Measurements from ENCODE around the gene SLFN12.
A peak's percentile ranks its signal among the peaks of the same experiment; 100 is the strongest.
"Not testable (repeated sequence)": the region's sequence is repeated elsewhere in the genome, so short reads cannot be mapped to it uniquely, and the experiment has no call there.

Gene SLFN12

DNA sequence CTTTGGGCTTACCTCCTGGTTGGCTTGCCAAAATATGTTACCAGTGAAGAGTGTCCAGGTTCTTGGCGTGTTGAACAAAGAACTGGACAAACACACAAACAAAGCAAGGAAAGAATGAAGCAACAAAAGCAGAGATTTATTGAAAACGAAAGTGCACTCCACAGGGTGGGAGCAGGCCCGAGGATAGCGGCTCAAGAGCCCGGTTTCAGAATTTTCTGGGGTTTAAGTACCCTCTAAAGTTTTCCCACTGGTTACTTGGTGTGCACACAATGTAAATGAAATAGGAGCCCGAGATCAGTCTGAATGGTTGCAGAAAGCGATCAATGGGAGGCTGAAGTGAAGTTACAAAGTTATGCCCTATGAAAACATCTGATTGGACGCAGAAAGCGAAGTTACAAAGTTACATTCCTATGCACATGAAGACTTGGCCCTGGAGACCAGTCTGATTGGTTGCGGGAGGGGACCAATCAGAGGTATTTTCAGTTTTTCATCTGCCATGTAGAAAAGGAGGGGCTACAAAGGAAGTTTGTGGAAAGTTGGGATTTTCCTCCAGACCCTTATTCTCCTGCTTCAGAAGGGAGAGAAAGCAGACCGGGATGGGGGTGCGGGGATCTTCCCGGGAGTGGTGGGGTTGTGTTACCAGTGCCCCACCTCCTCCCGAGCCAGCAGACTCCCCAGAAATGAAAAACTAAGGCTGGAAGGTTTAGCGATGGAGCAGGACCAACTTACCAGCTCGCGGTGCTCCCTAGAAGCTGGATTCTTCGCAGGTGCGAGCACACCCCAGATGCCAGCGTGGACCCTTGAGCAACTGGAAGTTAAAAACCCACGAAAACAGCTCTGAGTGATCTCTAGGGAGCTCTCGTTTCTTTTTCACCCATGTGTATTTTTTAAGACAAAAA is at the start of gene SLFN12:
Gene SLFN12 (minus strand): TSS at position 325 of the 899 bp plus-strand sequence. CDS start 9,472 bp downstream, outside the sequence.
- DNase-seq (ENCODE audit: low spot score) = peak; percentile 87

DNA sequence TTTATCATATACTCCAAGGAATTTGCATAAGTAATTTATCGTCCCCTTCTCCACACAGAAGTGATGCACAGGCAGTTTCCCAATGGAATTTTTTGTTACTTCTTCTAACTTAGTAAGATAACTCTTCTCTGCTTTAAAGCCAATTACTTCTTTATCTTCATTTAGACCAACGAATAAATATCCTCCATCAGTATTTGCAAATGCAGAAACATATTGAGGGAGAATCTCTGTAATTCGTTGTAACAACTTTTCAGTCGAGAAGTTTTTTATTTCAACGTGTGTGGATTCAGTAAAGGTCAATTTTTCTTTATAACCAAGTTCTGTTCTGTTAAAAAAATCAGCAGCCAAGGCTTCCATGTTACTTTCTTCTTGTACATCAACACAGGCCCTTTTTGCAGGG is 47.0 kb upstream of the SLFN12 start:
- no peak for DNase-seq (ENCODE audit: low spot score)

DNA sequence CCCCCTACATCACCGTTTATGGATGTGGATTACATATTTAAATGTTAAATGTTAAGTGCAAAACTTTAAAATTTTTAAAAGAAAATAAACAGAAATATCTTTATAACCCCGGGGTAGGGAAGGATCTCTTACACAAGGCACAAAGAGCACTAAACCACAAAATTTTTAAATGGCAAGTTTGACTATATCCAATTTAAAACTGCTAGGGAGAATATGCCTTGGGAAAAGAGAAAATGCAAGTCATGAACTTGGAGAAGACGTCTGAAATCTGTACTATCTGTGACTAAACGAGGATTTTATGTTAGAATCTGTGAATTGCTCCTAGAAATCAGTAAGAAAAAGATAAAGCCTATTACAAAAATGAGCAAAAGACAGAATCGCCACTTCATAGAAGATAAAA is 44.9 kb upstream of the SLFN12 start:
- DNase-seq (ENCODE audit: low spot score) = no peak

DNA sequence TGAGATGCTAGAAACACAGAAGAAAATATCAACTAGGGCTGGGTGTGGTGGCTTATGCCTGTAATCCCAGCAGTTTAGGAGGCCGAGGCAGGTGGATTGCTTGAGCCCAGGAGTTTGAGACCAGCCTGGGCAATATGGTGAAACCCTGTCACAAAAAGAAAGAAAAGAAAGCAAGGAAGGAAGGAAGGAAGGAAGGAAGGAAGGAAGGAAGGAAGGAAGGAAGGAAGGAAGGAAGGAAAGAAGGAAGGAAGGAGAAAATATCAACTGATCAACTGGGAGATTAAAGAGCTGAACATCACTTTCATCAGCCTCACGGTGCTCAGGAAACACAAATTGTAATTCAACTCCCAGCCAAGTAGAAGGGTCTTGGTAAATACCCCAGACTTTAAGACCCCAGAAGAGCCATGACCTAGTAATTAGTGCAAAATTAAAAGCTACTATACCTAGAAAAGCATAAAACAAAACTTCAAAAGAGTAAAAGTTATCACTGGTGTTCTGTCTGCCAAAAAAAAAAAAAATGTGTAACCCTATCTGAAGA is 44.1 kb upstream of the SLFN12 start:
- DNase-seq (ENCODE audit: low spot score) = no peak

DNA sequence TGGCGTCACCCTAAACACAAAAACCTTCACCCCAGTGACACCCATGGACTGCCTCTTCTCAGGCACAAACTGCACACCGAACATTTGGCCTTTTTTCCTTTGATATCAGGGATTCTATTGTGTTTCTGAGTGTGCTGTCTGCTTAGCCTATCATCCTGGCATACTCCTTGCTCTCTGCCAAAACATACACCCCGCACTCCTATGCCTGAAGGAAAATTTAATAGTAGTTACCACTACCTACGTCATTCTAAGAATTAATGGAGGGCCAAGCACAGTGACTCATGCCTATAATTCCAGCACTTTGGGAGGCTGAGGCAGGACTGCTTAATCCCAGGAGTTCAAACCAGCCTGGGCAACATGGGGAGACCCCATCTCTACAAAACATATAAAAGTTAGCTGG is 36.2 kb upstream of the SLFN12 start:
- DNase-seq (ENCODE audit: low spot score) = no peak

DNA sequence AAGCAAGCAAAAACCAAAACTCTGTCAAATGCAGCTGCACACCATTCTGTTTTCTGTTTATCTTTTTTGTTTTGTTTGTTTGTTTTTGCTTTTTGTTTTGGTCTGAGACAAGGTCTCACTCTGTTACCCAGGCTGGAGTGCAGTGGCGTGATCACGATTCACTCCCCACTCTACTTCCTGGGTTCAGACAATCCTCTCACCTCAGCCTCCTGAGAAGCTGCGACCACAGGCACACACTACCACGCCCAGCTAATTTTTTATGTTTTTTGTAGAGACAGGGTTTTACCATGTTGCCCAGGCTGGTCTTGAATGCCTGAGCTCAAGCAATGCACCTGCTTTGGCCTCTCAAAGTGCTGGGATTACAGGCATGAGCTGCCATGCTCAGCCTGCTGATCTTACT is 35.5 kb upstream of the SLFN12 start:
- DNase-seq (ENCODE audit: low spot score) = no peak

DNA sequence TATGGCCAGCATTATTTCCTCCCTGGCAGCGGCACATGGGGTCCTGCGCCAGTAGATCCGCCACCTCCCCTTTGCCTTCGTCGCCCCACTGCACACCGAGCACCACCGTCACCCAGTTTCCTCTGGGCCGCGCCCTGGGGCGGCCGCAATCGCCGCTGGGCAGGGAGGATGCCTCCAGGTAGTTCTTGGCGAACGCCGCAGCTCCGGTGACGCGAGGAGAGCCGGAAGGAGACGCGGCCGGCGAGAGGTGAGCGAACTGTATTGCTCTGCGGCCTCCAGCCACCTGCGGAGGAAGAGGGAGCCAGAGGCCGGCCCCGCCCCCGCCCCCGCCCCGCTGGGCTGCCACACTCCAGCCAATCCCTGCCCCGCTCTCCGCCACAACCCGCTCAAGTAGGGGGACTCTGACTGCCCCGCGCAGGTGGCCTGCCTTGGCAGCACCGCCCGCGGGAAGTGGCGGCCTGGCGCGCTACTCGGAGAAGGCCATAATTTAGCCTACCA is 28.1 kb upstream of the SLFN12 start:
- peak; percentile 82 for DNase-seq (ENCODE audit: low spot score)

DNA sequence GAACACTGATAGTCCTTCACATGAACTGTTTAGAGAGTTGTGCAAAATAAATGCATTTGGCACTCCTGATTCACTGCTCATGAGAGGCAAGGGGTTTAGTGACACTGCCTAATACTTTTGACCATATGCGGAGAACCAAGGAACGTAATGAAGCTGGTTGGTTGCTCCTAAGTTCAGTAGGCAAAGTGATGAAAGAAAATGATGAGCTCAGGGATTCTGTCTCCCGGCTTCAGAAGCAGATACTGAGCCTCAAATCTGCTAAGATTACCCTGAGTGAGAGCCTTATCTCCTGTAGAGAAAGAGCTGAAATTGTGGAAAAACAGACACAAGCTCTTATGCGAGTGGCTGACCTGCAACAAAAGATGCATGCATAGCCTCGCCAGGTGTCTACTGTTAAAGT is 21.7 kb upstream of the SLFN12 start:
- not testable (repeated sequence) for DNase-seq (ENCODE audit: low spot score)

DNA sequence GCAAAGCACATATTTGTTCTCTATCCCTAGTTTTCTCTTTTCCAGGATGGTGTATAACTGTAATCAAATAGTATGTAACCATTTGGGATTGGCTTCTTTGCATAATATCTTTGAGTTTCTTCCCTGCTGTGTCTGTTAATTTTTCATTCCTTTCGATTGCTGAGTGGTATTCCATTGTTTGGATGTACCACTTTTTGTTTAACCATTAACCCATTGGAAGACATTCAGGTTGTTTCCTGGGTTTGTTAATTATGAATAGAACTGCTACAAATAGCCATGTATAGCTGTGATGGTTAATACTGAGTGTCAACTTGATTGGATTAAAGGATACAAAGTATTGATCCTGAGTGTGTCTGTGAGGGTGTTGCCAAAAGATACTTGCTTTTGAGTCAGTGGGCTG is 20.9 kb upstream of the SLFN12 start:
- DNase-seq (ENCODE audit: low spot score) = peak; percentile 35

DNA sequence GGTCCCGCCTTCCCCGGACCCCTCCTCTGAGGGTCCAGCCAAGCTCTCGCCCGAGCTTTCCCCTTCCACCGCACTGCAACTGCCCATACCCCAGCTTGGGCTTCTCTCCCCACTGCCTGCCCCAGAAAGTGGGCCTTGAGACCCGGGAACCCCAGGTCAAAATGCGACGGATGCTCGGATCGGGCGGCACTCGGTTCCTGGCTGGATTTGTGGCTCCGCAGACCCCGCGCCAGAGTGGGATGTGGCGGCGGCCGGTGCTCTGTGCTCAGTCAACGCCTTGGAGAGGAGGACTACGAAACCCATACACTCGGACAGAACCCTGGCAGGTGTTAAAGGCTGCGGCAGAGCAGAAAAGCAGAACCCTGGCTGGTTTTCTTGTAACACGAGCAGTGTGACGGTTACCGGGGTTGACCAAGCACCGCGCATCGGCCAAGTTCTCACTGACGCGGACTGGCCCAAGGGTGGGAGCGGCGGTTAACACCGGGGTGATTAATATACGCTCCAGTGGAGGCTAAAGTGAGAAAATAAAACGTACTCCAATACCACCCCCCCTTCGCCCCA is 17.2 kb upstream of the SLFN12 start:
- peak; percentile 28 for DNase-seq (ENCODE audit: low spot score)

DNA sequence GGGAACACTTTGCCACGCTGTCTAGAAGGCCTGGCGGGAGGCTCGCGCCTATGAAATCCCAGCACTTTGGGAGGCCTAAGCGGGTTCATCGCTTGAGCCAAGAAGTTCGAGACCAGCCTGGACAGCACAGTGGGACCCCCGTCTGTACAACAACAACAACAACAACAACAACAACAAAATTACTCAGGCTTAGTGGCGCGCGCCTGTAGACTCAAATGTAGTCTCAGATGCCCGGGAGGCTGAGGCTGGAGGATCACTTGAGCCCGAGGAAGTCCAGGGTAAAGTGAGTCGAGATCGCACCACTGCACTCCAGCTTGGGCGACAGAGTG is 16.6 kb upstream of the SLFN12 start:
- no peak for DNase-seq (ENCODE audit: low spot score)

DNA sequence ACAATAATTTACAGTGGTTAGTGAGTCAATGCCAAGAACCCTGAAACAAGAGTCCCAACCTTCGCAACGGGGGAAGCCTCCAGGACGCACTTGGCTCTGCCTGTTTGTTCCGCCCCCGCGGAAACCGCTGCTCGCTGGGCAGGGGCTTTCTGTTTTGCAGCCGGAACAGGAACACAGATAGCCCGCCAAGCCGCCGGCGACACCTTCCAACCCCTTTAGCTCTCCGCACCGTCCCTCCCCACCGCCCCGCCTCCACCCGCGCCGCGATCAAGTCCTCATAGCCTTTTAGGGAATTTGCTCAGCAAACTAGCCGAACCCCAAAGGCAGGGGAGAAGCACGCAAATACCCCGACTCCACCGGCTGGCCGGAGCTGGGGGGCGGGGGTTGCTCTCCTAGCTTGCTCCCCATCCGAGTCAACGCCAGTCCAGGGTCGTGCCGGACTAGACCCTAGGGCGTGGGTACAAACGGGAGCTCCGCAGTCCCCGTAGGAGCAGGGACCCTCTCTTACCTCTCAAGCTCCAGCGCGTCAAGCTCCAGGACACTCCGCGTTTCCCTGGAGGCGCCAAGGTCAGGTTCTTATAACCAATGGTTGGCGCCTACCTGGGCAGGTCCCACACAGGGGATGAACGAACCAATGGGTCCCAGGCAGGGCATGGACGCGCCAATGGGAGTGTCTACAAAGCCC is 16.1 kb upstream of the SLFN12 start, which contains the start of gene SLFN13:
Gene SLFN13 (minus strand): TSS at position 553 of the 685 bp plus-strand sequence. CDS start 3,086 bp downstream, outside the sequence.
- DNase-seq (ENCODE audit: low spot score) = peak; percentile 88

DNA sequence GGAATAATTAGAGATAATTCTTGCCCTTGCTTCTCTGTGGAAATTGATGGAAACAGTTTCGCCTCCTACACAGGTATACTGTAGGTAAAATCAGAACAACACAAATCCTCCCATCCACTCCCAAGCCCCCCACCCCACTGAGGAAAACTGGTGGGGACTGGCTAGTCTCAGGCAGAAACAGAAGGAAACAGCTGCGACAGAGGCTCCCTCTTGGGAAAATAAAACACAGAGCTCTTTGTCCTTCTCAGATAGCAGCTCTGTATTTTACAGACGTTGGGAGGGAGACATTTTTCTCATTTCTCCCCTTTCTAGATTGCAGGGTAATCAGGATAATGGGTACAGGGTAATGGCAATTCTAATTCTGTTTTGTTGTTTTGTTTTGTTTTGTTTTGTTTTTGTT is 15.2 kb upstream of the SLFN12 start:
- no peak for DNase-seq (ENCODE audit: low spot score)

DNA sequence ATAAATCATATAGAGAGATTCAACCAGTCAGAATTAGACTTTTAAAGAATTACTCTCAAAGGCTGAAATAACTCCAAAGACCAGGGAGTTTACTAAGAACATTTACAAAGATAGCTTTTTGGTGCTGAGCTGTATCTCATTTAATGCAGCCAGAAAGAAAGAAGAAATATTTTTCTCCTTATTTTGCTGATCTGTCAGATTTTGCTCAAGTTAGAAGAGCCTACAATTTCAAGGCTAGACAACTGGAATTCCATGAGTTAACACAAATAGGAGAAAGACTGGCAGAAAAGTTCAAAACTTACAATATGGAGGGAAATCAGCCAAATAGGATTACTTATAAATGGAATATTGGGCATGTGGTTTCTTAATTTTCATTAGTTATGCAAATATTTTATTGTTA is 6.1 kb upstream of the SLFN12 start:
- no peak for DNase-seq (ENCODE audit: low spot score)

DNA sequence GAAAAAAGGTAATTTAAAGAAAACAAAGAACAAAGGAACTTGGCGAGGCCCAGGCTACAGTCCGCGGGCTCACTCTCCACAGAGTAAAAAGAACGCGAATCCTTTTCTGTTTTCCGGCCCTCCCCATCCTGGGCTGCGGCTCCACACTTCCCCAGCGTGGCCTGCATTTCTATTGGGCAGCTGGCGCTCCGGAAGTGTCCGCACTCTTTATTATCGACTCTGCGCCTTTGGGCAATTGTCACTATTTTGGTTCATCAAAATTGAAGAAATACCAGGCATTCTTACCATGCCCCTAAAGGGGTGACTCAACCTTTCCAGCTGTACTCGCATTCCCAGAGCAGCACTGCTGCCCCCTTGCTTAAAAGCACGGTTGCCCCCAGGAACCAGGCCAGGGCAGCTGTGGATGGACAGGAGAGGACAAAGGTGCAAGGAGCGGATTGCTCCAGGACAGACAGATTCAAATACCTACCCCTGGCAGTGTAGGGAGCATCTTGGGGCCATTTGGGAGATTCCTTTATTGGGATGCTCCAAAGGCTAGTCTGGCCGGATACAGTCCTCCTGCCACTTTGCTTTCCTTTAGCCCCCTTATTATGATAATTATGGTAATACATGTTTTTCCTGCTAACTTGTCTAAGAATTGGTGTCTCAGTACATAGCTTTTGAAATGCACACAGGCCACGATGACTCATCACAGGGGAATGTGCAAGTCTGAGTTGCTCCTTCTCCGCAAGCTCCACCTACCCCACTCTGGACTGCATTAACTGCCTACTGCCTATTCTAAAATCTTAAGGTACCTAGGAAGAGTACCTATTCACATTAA is 985 bp upstream of the SLFN12 start:
- DNase-seq (ENCODE audit: low spot score) = peak; percentile 98

DNA sequence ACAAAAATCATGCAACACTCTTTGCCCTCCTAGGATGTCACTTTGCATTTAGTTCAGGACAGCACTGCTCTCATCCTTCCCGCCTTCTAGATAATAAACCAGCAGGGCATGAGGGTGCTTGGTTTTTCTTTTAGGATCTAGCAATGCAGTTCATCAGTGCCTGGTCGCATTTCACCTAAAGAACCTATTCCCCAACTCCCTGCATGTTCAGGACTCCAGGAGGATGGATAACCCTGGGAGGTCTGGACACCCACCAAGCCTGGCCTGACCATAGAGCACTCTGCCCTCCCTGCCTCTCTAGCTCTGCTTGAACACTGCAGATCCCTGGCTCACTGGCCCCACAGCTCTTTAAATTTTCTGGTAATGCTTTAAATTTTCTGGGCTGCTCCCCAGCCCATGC is 2.6 kb downstream of the SLFN12 start:
- DNase-seq (ENCODE audit: low spot score) = no peak

DNA sequence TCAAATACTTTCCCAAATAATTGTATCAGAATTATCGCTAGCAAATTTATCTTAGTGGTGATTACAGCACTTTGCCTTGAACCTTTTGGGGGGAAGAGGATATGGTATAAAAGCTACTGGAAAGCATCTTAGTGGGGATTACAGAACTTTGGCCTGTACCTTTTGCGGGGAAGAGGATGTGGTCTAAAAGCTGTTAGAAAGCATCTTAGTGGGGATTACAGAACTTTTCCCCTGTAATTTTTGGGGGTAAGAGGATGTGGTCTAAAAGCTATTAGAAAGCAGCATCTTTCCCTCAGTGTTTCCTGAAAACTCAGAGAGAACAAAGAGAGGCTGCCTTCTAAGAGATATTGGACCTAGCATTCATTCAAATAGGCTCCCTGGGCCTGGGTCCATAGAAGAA is 4.1 kb downstream of the SLFN12 start:
- DNase-seq (ENCODE audit: low spot score) = no peak

DNA sequence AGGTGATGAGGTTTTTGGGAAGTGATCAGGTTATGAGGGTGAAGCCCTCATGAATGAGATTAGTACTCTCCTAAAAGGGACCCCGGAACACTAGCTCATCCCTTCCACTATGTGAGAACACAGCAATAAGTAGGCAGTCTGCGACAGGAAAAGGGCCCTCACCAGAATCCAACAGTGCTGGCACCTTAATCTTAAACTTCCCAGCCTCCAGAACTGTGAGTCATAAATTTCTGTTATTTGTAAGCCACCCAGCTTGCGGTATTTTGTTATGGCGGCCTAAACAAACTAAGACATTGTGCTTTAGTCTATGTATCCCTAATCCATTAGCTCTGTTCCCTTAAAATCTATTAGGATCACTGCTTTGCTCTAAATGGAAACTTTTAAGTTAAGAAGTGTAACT is 8.5 kb downstream of the SLFN12 start:
- no peak for DNase-seq (ENCODE audit: low spot score)

DNA sequence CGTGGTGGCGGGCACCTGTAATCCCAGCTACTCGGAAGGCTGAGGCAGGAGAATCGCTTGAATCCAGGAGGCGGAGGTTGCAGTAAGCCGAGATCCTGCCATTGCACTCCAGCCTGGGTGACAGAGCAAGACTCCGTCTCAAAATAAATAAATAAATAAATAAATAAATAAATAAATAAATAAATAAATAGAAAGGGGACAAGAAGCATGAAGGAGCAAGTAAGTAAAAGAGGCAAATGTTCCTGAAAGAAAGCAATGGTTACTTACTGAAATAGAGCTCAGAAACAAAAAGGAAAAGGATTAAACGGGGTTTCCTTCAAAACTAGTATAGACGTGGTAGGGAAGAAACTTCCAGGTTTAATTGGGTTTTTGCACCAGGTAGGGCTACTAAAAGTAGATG is 11.2 kb downstream of the SLFN12 start:
- not testable (repeated sequence) for DNase-seq (ENCODE audit: low spot score)

DNA sequence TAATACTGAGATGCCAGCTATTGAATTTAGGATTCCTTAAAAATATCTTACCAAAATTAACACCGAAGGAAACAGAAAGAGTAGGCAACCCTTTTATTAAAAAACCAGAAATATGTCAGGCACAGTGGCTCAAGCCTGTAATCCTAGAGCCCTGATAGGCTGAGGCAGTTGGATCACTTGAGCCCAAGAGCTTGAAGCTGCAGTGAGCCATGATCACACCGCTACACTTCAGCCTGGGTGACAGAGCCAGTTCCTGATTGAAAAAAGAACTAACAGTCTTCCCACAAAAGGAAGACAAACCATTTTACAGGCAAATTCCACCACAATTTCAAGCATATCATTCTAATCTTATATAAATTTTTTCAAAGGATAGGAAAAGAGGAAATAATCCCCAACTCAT is 15.6 kb downstream of the SLFN12 start:
- DNase-seq (ENCODE audit: low spot score) = no peak

DNA sequence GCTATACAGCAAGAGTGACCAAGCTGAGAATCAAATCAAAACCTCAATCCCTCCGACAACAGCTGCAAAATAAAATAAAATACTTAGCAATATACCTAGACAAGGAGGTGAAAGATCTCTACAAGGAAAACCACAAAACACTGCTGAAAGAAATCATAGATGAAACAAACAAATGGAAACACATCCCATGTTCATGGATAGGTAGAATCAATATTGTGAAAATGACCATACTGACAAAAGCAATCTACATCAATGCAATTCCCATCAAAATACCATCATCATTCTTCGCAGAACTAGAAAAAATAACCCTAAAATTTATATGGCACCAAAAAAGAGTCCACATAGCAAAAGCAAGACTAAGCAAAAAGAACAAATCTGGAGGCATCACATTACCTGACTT is 17.6 kb downstream of the SLFN12 start:
- not testable (repeated sequence) for DNase-seq (ENCODE audit: low spot score)

DNA sequence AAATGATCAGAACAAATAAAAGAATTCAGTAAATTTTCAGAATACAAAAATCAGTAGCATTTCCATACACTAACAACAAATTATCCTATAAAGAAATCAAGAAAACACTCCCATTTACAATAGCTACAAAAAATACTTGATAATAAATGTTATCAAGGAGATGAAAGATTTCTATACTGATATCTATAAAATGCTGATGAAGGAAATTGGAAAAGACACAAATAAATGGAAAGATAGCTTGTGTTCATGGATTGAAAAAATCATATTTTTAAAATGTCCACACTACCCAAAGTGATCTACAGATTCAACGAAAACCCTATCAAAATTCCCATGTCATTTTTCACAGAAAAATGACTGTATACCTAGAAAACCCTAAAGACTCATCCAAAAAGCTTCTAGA is 18.1 kb downstream of the SLFN12 start:
- no peak for DNase-seq (ENCODE audit: low spot score)

Data from kidney tubule cell (primary cell).